ENCODE data around the gene MUSTN1. TPM values are rescaled to one million over a fixed set of nuclear protein-coding genes. Genes with fewer than 3 reads are reported as not detected.

Gene MUSTN1
- total RNA-seq, 1 donor from 2014 or later, result 15.9 TPM

DNA sequence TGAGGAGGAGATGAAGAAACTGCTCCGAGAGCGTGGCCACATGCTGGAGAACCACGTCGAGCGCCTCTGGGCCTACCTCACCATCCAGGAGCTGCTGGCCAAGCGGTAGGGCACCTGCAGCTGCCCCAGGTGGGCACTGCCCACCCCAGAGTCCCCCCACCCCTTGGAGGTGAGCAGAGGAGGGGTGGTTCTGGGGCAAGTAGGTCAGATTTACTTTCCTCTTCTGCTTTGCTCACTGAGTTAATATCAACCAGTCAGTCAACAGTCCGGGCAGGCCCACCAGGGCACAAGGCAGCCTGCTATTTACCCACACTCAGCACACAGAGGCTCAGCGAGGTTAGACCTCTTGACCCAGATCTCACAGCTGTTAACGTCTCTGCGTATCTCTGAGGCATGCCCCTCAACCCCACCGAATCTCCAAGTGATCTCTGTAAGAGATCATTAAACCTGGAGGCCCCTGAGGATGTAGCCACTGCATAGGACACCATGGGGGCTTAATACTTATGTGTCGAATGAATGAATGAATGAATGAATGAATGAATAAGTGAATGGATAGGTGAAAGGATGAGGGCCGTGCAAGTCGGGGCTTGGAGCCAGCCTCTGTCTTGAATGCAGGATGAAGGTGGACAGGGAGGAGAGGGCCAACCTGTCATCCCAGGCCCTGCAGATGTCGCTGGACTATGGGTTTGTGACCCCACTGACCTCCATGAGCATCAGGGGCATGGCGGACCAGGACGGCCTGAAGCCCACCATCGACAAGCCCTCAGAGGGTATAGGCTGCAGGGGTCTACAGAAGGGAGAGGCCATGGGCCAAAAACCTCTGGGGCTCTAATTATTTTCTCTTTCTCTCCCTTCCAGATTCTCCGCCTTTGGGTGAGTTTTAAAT, 48.2 kb downstream of the MUSTN1 start:
- no peak for DNase-seq (ENCODE audit: low spot score)

DNA sequence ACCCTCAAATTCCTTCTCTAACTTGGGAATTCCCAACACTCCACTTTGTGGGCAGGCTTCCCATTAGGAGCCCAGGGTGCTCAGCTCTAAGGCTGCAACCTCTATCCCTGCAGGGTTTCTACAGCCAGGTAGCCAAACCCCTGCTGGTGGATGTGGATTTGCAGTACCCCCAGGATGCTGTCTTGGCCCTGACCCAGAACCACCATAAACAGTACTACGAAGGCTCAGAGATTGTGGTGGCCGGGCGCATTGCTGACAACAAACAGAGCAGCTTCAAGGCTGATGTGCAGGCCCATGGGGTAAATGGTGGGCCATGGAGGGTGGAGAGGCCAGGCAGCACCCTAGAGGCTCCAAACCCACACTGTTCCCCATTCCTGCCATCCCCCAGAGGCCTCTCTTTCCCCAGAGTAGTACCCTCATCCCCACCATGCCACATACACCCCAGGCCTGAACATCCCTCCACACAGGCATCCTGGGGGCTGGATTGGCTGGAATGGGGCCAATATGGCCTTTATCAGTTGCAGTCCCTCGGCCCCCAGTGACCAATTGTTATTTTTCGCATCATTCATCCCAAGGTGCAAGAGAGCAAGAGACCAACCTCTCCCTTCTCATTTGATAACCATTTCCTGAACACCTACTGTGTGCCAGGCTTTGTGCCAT, 49.8 kb downstream of the MUSTN1 start:
- no peak for DNase-seq (ENCODE audit: low spot score)

GRCh38 chr3:52784021-52784621, 50.7 kb downstream of the MUSTN1 start:
- DNase-seq (ENCODE audit: low spot score), result no peak

GRCh38 chr3:52783211-52783555, 51.6 kb downstream of the MUSTN1 start:
- DNase-seq (ENCODE audit: low spot score), result no peak

Other genes starting within 250 kb of the MUSTN1 start
- gene PBRM1, start 149.1 kb downstream of the MUSTN1 start, total RNA-seq, result 82.3 TPM
- gene GNL3, start 149.0 kb downstream of the MUSTN1 start, total RNA-seq, result 174 TPM
- gene GLT8D1, start 129.2 kb downstream of the MUSTN1 start, total RNA-seq, result 52.3 TPM
- gene SPCS1, start 128.9 kb downstream of the MUSTN1 start, total RNA-seq, result 125 TPM
- gene NEK4, start 64.1 kb downstream of the MUSTN1 start, total RNA-seq, result 36.3 TPM
- not detected for gene ITIH1, start 57.4 kb downstream of the MUSTN1 start, total RNA-seq
- 4.6 TPM for gene ITIH3, start 40.2 kb downstream of the MUSTN1 start, total RNA-seq
- gene ITIH4, start 4.3 kb downstream of the MUSTN1 start, total RNA-seq, result 37.1 TPM
- 35.7 TPM for gene STIMATE, start 62.5 kb upstream of the MUSTN1 start, total RNA-seq
- 15.1 TPM for gene SFMBT1, start 211.1 kb upstream of the MUSTN1 start, total RNA-seq